Measurements from ENCODE around the gene TCTN1. TPM values are rescaled to one million over a fixed set of nuclear protein-coding genes. Genes with fewer than 3 reads are reported as not detected.

The TCTN1 gene
- total RNA-seq, 1 donor from 2014 or later = 29.5 TPM

DNA sequence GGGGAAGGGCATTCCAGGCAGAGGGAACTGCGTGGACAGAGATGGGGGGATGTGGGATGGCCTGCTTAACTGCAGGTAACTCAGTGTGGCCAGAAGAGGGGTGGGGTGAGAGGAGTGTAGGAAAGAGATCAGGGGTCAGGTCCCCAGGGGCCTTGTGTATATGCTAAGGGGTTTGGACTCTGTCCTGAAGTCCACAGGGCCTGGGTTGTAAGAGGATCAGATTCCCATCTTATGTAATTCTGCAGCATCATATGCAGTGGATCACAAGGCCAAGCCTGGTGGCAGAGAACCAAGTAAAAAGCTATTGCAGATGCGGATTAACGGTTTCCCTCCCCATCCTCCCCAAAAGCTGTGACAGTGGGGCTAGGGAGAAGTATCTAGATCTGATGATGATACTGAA is 8.7 kb downstream of the TCTN1 start:
- H3K9me3 Mint-ChIP-seq = no peaks in the 10 kb centered on the region
- intact Hi-C loops (cut with micrococcal nuclease) = no loop called here
- DNase-seq = no peak
- no peak overlapping the region for H3K4me3 Mint-ChIP-seq
- H3K4me1 Mint-ChIP-seq = peaks cover 82% of the 10 kb centered on the region
- H3K27ac Mint-ChIP-seq = peak overlapping the region; percentile 77
- no peaks in the 10 kb centered on the region for H3K36me3 Mint-ChIP-seq (ENCODE audit: low read depth)
- ChIA-PET CTCF (no interaction called here), POLR2A (interaction anchor here (0.8 to 1.9 kb wide), 5 partner anchors 8 to 67 kb away, joined by 3 to 6 read pairs (median 4); partner anchors contain the start of gene TCTN1)
- no peak for ATAC-seq (ENCODE audit: low read depth)
- TF ChIP-seq, protein P1, sequence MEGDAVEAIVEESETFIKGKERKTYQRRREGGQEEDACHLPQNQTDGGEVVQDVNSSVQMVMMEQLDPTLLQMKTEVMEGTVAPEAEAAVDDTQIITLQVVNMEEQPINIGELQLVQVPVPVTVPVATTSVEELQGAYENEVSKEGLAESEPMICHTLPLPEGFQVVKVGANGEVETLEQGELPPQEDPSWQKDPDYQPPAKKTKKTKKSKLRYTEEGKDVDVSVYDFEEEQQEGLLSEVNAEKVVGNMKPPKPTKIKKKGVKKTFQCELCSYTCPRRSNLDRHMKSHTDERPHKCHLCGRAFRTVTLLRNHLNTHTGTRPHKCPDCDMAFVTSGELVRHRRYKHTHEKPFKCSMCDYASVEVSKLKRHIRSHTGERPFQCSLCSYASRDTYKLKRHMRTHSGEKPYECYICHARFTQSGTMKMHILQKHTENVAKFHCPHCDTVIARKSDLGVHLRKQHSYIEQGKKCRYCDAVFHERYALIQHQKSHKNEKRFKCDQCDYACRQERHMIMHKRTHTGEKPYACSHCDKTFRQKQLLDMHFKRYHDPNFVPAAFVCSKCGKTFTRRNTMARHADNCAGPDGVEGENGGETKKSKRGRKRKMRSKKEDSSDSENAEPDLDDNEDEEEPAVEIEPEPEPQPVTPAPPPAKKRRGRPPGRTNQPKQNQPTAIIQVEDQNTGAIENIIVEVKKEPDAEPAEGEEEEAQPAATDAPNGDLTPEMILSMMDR (IDR thresholded peaks at IDR 0.05) = no peak
- no peaks in the 10 kb centered on the region for H3K27me3 Mint-ChIP-seq

DNA sequence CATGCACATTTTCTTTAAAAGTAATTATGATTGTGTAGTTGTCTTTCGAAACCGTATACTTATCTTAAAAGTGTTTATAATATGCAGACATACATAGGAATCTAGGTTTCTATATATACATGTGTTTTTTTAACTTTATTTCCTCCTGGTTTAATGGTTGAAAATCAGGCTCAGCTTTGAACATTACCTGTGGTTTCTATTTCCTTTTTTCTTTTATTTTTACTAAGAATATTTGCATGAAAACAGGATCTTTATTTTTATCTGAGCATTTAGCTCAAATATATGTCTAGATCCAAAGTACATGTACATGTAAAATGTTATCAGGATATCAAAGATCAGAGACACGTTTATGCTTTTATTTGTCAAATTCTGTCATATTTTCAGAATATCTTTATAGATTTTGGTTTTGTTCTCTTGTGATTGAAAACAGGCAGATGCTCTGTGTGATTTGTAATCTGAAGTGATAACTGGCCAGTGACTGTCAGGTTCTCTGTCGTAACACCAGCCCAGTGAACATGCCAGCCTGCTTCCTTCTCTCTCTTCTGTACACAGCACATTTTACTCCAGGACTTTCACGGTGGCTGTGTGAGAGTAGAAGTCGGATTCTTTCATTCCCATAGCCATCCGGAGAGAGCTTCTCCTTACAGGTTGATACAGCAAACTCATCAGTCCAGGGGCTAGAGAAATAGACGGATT is 13.7 kb downstream of the TCTN1 start:
- ATAC-seq (ENCODE audit: low read depth) (peak; percentile 69), DNase-seq (no peak)
- POLR2A ChIA-PET = interaction anchor here (0.7 to 3.4 kb wide), 16 partner anchors 9 to 178 kb away, joined by 3 to 30 read pairs (median 4); partner anchors contain the start of gene ARPC3
- TF ChIP-seq, protein P1 (IDR thresholded peaks at IDR 0.05) = no peak
- Mint-ChIP-seq H3K36me3 (ENCODE audit: low read depth) (peaks cover 18% of the 10 kb centered on the region), H3K4me3 (peak overlapping the region; percentile 71), H3K9me3 (no peaks in the 10 kb centered on the region), H3K27ac (peak overlapping the region; percentile 95), H3K27me3 (no peaks in the 10 kb centered on the region), H3K4me1 (peaks cover 83% of the 10 kb centered on the region)
- CTCF ChIA-PET = interaction anchor here (0.9 kb wide), 1 partner anchor 70 kb away, joined by 3 read pairs; no protein-coding TSS in a partner anchor
- intact Hi-C loops (cut with micrococcal nuclease) = loop anchor here (1.0 to 2.0 kb wide), 3 partner anchors 8 to 19 kb away; no protein-coding TSS in a partner anchor

DNA sequence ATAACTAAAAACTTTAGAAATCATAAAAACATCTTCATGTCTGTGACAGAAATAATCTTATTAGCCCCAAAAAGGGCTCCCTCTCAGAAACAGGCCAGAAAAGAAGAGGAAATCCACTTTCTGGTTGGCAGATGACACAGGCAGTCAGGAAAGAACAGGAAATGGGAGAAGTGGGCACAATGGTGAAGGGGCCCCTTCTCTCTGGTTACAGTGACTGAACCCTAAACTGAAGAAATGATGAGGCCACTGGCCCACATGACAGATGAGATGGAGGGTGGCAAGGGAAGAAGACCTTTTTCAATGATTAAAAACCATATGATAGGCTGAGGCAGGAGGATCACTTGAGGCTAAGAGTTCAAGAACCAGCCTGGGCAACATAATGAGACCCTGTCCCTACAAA is 21.1 kb downstream of the TCTN1 start:
- intact Hi-C loops (cut with micrococcal nuclease) = no loop called here
- POLR2A ChIA-PET = interaction anchor here (1.0 to 1.9 kb wide), 3 partner anchors 14 to 29 kb away, joined by 3 to 8 read pairs (median 6); partner anchors contain the start of gene TCTN1
- no peak overlapping the region for H3K4me3 Mint-ChIP-seq
- DNase-seq (no peak), ATAC-seq (ENCODE audit: low read depth) (no peak)
- peak overlapping the region; percentile 89 for H3K27ac Mint-ChIP-seq
- no peaks in the 10 kb centered on the region for H3K27me3 Mint-ChIP-seq
- TF ChIP-seq, protein P1 (IDR thresholded peaks at IDR 0.05) = no peak
- H3K36me3 Mint-ChIP-seq (ENCODE audit: low read depth) = peaks cover 8% of the 10 kb centered on the region
- CTCF ChIA-PET = no interaction called here
- peaks cover 88% of the 10 kb centered on the region for H3K4me1 Mint-ChIP-seq
- H3K9me3 Mint-ChIP-seq = no peaks in the 10 kb centered on the region

DNA sequence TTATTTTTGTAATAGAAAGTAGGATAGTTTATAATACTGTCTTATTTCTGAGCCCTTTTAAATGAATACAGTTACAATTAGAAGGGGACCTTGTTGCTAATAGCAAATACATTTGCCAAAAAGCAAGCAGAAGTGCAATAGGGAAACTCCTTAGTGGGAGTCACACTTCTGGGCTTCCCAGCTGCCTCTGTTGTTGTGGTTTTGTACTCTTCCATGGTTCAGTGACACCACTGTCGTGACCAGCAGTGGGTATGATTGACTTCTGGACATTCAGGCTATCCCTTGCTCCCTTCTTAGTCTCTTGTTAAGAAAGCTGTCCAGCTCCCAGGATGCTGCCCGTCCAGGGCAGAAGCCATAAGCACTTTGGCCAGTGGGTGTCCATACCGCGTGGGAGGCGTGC is 22.6 kb downstream of the TCTN1 start:
- ATAC-seq (ENCODE audit: low read depth) (peak; percentile 56), DNase-seq (no peak)
- TF ChIP-seq, protein P1 (IDR thresholded peaks at IDR 0.05) = no peak
- Mint-ChIP-seq H3K36me3 (ENCODE audit: low read depth) (peaks cover 7% of the 10 kb centered on the region), H3K9me3 (no peaks in the 10 kb centered on the region), H3K4me1 (peaks cover 93% of the 10 kb centered on the region), H3K4me3 (peak overlapping the region; percentile 11), H3K27ac (peak overlapping the region; percentile 89), H3K27me3 (no peaks in the 10 kb centered on the region)
- intact Hi-C loops (cut with micrococcal nuclease) = loop anchor here (1.0 kb wide), 1 partner anchor 9 kb away; no protein-coding TSS in a partner anchor
- ChIA-PET POLR2A (interaction anchor here (0.6 to 3.1 kb wide), 4 partner anchors 9 to 42 kb away, joined by 3 to 9 read pairs (median 6); no protein-coding TSS in a partner anchor), CTCF (no interaction called here)

DNA sequence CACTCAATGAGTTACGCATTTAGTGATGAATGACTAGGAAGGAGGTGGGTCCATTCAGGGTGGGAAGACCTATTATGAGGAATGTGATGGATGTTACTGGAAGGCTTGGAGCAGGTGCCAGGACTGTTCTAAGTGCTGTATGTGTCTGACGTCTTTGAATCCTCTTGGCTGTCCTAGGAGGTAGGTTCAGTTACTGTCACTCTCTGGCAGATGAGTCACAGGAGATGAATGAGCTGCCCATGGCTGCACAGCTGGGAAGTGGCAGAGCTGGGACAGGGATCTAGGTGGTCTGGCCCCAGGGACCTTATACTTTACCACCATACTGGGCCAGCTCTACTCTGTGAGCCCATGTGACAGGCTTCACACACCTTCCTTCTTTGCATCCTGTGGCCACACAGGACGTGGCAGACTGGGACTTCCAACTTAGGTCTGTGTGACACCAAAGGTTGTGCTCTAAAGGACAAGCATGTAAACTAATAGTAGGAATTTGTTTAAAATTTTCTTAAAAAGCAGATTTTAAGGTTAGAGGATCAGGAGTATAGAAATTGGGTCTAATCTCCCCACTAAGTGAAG is 24.0 kb downstream of the TCTN1 start:
- Mint-ChIP-seq H3K27ac (peak overlapping the region; percentile 89), H3K9me3 (no peaks in the 10 kb centered on the region), H3K4me1 (peaks cover 98% of the 10 kb centered on the region), H3K27me3 (no peaks in the 10 kb centered on the region), H3K4me3 (peak overlapping the region; percentile 46), H3K36me3 (ENCODE audit: low read depth) (peaks cover 7% of the 10 kb centered on the region)
- TF ChIP-seq, protein P1 (IDR thresholded peaks at IDR 0.05) = no peak
- DNase-seq = peak; percentile 12
- intact Hi-C loops (cut with micrococcal nuclease) = no loop called here
- ATAC-seq (ENCODE audit: low read depth) = peak; percentile 51
- ChIA-PET CTCF (no interaction called here), POLR2A (interaction anchor here (0.6 to 4.6 kb wide), 11 partner anchors 10 to 62 kb away, joined by 3 to 20 read pairs (median 5); partner anchors contain the start of gene TCTN1)
